SK-N-SH (cell line): Measurements from ENCODE around the gene PLEKHM2. TPM values are rescaled to one million over a fixed set of nuclear protein-coding genes. Genes with fewer than 3 reads are reported as not detected.

Experiments
- CTCF ChIA-PET: fragments of 300-600, 350-600 bp; formaldehyde crosslinking; extraction: SDS; loops from one replicate; lab custom pipeline; 2021; lab: Yijun Ruan, JAX
- POLR2A ChIA-PET: fragments of 350-600 bp; sonication (Branson Sonifier 250); formaldehyde crosslinking; extraction: SDS; loops from one replicate; lab custom pipeline; 2020; ENCODE audit warnings: antibody characterized with exemption, inconsistent platforms; lab: Yijun Ruan, JAX
- DNase-seq: peaks from one replicate; pipeline ENCODE4 v3.0.0; 2012
- H2AFZ ChIP-seq: fragments of 200-600 bp; sonication (generic); 2 replicates; pipeline ENCODE4 v1.8.1; 2016; ENCODE audit warnings: antibody characterized with exemption, mild to moderate bottlenecking, low read depth
- H3F3A ChIP-seq: fragments of 200-600 bp; sonication (generic); replicated peaks from 2 replicates; pipeline ENCODE3; 2016; ENCODE audit warnings: antibody characterized with exemption, mild to moderate bottlenecking; ENCODE audit not compliant: insufficient read depth
- H3K27ac ChIP-seq, 2 experiments: fragments of 200-500 bp in 1 of 2; fragments of 200-600 bp in 1 of 2; sonication (Bioruptor generic) in 1 of 2; sonication (generic), shearing (Covaris generic) in 1 of 2; 2 replicates each; pipeline versions ENCODE4 v1.5.1 to v1.6.1; 2014 to 2016; ENCODE audit warnings: low read depth in 2 of 2, inconsistent platforms in 1 of 2, low read length in 1 of 2, mild to moderate bottlenecking in 1 of 2, mixed read lengths in 1 of 2
- H3K27me3 ChIP-seq: fragments of 200-600 bp; sonication (generic), shearing (Covaris generic); 2 replicates; pipeline ENCODE4 v1.6.1; 2016; ENCODE audit warnings: mixed run types; ENCODE audit not compliant: insufficient read depth
- H3K36me3 ChIP-seq, 2 experiments: fragments of 200-500 bp in 1 of 2; fragments of 200-600 bp in 1 of 2; sonication (Bioruptor generic) in 1 of 2; sonication (generic) in 1 of 2; replicated peaks in 1 of 2; 2 replicates each; pipeline versions ENCODE3 to v1.5.1; 2014 to 2016; ENCODE audit warnings: low read length in 1 of 2, mild to moderate bottlenecking in 1 of 2; ENCODE audit not compliant: insufficient read depth in 2 of 2, control insufficient read depth in 1 of 2
- H3K4me1 ChIP-seq, 2 experiments: fragments of 200-500 bp in 1 of 2; fragments of 200-600 bp in 1 of 2; sonication (Bioruptor generic) in 1 of 2; sonication (generic), shearing (Covaris generic) in 1 of 2; 2 replicates each; pipeline versions ENCODE4 v1.5.1 to v1.6.1; 2014 to 2016; ENCODE audit warnings: low read depth in 1 of 2, low read length in 1 of 2, mixed run types in 1 of 2; ENCODE audit not compliant: insufficient read depth in 2 of 2, control insufficient read depth in 1 of 2
- H3K4me2 ChIP-seq: fragments of 200-600 bp; sonication (generic), shearing (Covaris generic); 2 replicates; pipeline ENCODE4 v1.6.1; 2017; ENCODE audit warnings: mixed run types
- H3K4me3 ChIP-seq, 2 experiments: fragments of 200-500 bp in 1 of 2; fragments of 200-600 bp in 1 of 2; sonication (Bioruptor generic) in 1 of 2; sonication (generic), shearing (Covaris generic) in 1 of 2; 2 replicates each; pipeline versions ENCODE4 v1.5.1 to v1.8.1; 2014 to 2016; ENCODE audit warnings: low read depth in 2 of 2, inconsistent platforms in 1 of 2, low read length in 1 of 2, mild to moderate bottlenecking in 1 of 2, mixed read lengths in 1 of 2, moderate library complexity in 1 of 2
- H3K79me2 ChIP-seq: fragments of 200-600 bp; sonication (generic); 2 replicates; pipeline ENCODE4 v1.8.1; 2017; ENCODE audit warnings: mild to moderate bottlenecking; ENCODE audit not compliant: insufficient read depth
- H3K9ac ChIP-seq: fragments of 200-600 bp; sonication (generic); 2 replicates; pipeline ENCODE4 v1.6.1; 2017; ENCODE audit warnings: mixed run types
- H3K9me2 ChIP-seq: fragments of 200-600 bp; sonication (generic); 2 replicates; pipeline ENCODE4 v1.6.1; 2017; ENCODE audit warnings: mixed run types
- H3K9me3 ChIP-seq: fragments of 200-600 bp; sonication (generic); 2 replicates; pipeline ENCODE4 v1.6.1; 2017; ENCODE audit warnings: mixed run types, mild to moderate bottlenecking, moderate library complexity
- H4K20me1 ChIP-seq: fragments of 200-600 bp; sonication (generic); 2 replicates; pipeline ENCODE4 v1.6.1; 2017; ENCODE audit warnings: mild to moderate bottlenecking, mixed run types; ENCODE audit not compliant: insufficient read depth
- CHD2 ChIP-seq: fragments of 150-350 bp; IDR thresholded peaks from 2 replicates; pipeline ENCODE4 v1.6.1; 2018; ENCODE audit warnings: low read length; ENCODE audit not compliant: partially characterized antibody
- EP300 ChIP-seq, 2 experiments: IDR thresholded peaks; 2 replicates each; pipeline versions ENCODE4 v1.4.0 to v1.6.1; 2012; ENCODE audit warnings: borderline replicate concordance in 1 of 2, low read depth in 1 of 2, low read length in 1 of 2
- MAX ChIP-seq: IDR thresholded peaks from 2 replicates; pipeline ENCODE4 v1.4.0; 2012; ENCODE audit warnings: low read depth
- NFIC ChIP-seq: IDR thresholded peaks from 2 replicates; pipeline ENCODE4 v1.4.0; 2012; ENCODE audit warnings: borderline replicate concordance
- NRF1 ChIP-seq: IDR thresholded peaks from 2 replicates; pipeline ENCODE4 v1.6.1; 2012; ENCODE audit warnings: low read depth, mild to moderate bottlenecking, low read length
- PBX3 ChIP-seq: IDR thresholded peaks from 2 replicates; pipeline ENCODE4; 2012
- POLR2AphosphoS5 ChIP-seq: IDR thresholded peaks from 2 replicates; pipeline ENCODE4 v1.6.1; 2012; ENCODE audit warnings: low read depth, low read length
- RAD21 ChIP-seq: IDR thresholded peaks from 2 replicates; pipeline ENCODE4 v1.6.1; 2012; ENCODE audit warnings: mild to moderate bottlenecking, low read length
- RCOR1 ChIP-seq: fragments of 150-350 bp; IDR thresholded peaks from 2 replicates; pipeline ENCODE4 v1.6.1; 2017; ENCODE audit warnings: antibody characterized with exemption, low read length
- REST ChIP-seq: IDR thresholded peaks from 2 replicates; pipeline ENCODE4 v1.6.1; 2012; ENCODE audit warnings: mild to moderate bottlenecking, low read depth, low read length, moderate library complexity
- TAF1 ChIP-seq: IDR thresholded peaks from 2 replicates; pipeline ENCODE4 v1.6.1; 2012; ENCODE audit warnings: low read depth, mild to moderate bottlenecking, low read length, moderate library complexity, borderline replicate concordance
- TCF12 ChIP-seq: IDR thresholded peaks from 2 replicates; pipeline ENCODE4 v1.4.0; 2012
- USF1 ChIP-seq: IDR thresholded peaks from 2 replicates; pipeline ENCODE4 v1.4.0; 2012; ENCODE audit warnings: low read depth, borderline replicate concordance
- YY1 ChIP-seq: IDR thresholded peaks from 2 replicates; pipeline ENCODE4 v1.4.0; 2012; ENCODE audit warnings: low read depth, mild to moderate bottlenecking
- ZBTB33 ChIP-seq: IDR thresholded peaks from 2 replicates; pipeline ENCODE4 v1.4.0; 2012; ENCODE audit warnings: low read depth, borderline replicate concordance
- WGBS: methylation state at CpG from one replicate; pipeline ENCODE4 v1.1.6; 2017; ENCODE audit warnings: low lambda C conversion rate; 5-methylcytosine and 5-hydroxymethylcytosine counted together
- polyA plus RNA-seq, 3 experiments: library from polyadenylated mRNA; depleted of rRNA; stranded (reverse); fragments of >200 nt; gene quantifications; 2 replicates each; pipeline ENCODE4 v1.2.3, GENCODE V29; 2012

The PLEKHM2 gene
- polyA plus RNA-seq, 1 of the 3 experiments (the other 2 are of a cell fraction), result 38.9 TPM

- no peak overlapping the region for H2AFZ ChIP-seq
- no peaks in the 10 kb centered on the region for H3K9me3 ChIP-seq
- H3K9ac ChIP-seq, result no peak overlapping the region
- H3K4me3 ChIP-seq, result no peak overlapping the region
- POLR2A ChIA-PET, result no interaction called here
- no peak for DNase-seq
- peaks cover 10% of the 10 kb centered on the region for H3F3A ChIP-seq
- no peaks in the 10 kb centered on the region for H4K20me1 ChIP-seq
- H3K36me3 ChIP-seq, result no peaks in the 10 kb centered on the region
- CTCF ChIA-PET, result interaction anchor here (0.6 to 0.9 kb wide), 3 partner anchors 10 to 180 kb away, joined by 3 read pairs; no protein-coding TSS in a partner anchor
- H3K4me1 ChIP-seq, result peaks cover 10 to 28% of the 10 kb centered on the region in 2 experiments; a peak in 3 of 4 replicates
- no peak overlapping the region for H3K27ac ChIP-seq
- no peak overlapping the region for H3K4me2 ChIP-seq
- no peaks in the 10 kb centered on the region for H3K27me3 ChIP-seq
- H3K9me2 ChIP-seq, result no peaks in the 10 kb centered on the region
- TF ChIP-seq TAF1 (no peak), EP300 (IDR thresholded peaks at IDR 0.05; ENCODE audit: borderline replicate concordance in 1 of 2, low read depth in 1 of 2, low read length in 1 of 2) (no peak), USF1 (no peak), MAX (no peak), NFIC (no peak), RAD21 (no peak), NRF1 (no peak), POLR2AphosphoS5 (no peak), YY1 (no peak), RCOR1 (no peak), REST (no peak), CHD2 (no peak), PBX3 (no peak), ZBTB33 (no peak), TCF12 (no peak)
- no peaks in the 10 kb centered on the region for H3K79me2 ChIP-seq
- 87% methylated on average over 9 of the region's 10 CpGs for WGBS
Measured at GRCh38 chr1:15751717-15752116, 67.6 kb downstream of the PLEKHM2 start.
